Endothelial cell of umbilical vein (primary cell): ENCODE results near the gene PCDHGA1. TPM values are rescaled to one million over a fixed set of nuclear protein-coding genes. Genes with fewer than 3 reads are reported as not detected.
"Not testable (repeated sequence)": the region's sequence is repeated elsewhere in the genome, so short reads cannot be mapped to it uniquely, and the experiment has no call there.

Source experiments
- BruUV-seq: library from RNA; stranded (reverse); fragments of 400-500 nt; replicated peaks from 2 replicates; lab custom pipeline; 2021; lab: Mats Ljungman, UMichigan
- CTCF ChIA-PET: fragments of 300-600, 350-600 bp; sonication (Branson Sonifier 250); formaldehyde crosslinking; loops from one replicate; lab custom pipeline; 2021; ENCODE audit warnings: antibody characterized with exemption, inconsistent platforms; lab: Charles Lee
- POLR2A ChIA-PET: fragments of 300-600, 350-600 bp; sonication (Branson Sonifier 250); formaldehyde crosslinking; loops from one replicate; lab custom pipeline; 2021; ENCODE audit warnings: antibody characterized with exemption, inconsistent platforms; lab: Charles Lee
- DNase-seq: peaks from one replicate; pipeline ENCODE4 v3.0.0-alpha.2; 2011; ENCODE audit warnings: low read depth, low spot score
- FAIRE-seq: peaks from 2 replicates; lab custom pipeline; 2011; peaks lifted over from hg19 to GRCh38; lab: Jason Lieb, UNC
- H2AFZ ChIP-seq: 2 replicates; pipeline ENCODE4 v1.6.0; 2012; ENCODE audit warnings: low read depth, low read length, control low read depth, inconsistent platforms
- H3K27ac ChIP-seq: 2 replicates; pipeline ENCODE4 v1.5.1; 2011; ENCODE audit warnings: low read depth, mild to moderate bottlenecking, control low read depth, low read length, moderate library complexity; ENCODE audit not compliant: insufficient read depth
- H3K27me3 ChIP-seq, 2 experiments: 2 replicates each; pipeline versions ENCODE4 v1.6.0 to v1.6.1; 2011; ENCODE audit warnings: low read length in 2 of 2, mixed read lengths in 1 of 2; ENCODE audit not compliant: control insufficient read depth in 2 of 2, insufficient read depth in 2 of 2
- H3K36me3 ChIP-seq, 2 experiments: 2 replicates in 1 of 2; 3 replicates in 1 of 2; pipeline ENCODE4 v1.5.1; 2011; ENCODE audit warnings: low read length in 2 of 2, mild to moderate bottlenecking in 1 of 2, moderate library complexity in 1 of 2; ENCODE audit not compliant: control insufficient read depth in 2 of 2, insufficient read depth in 2 of 2; ENCODE audit errors: extremely low read depth in 1 of 2
- H3K4me1 ChIP-seq: 3 replicates; pipeline ENCODE4 v1.5.1; 2011; ENCODE audit warnings: mild to moderate bottlenecking, low read length; ENCODE audit not compliant: control insufficient read depth, insufficient read depth; ENCODE audit errors: extremely low read depth
- H3K4me2 ChIP-seq: 2 replicates; pipeline ENCODE4 v1.6.1; 2011; ENCODE audit warnings: low read length, control low read depth, mixed read lengths; ENCODE audit not compliant: insufficient read depth
- H3K4me3 ChIP-seq, 3 experiments: fragments of 200-600 bp in 1 of 3; sonication (generic), shearing (Covaris generic) in 1 of 3; replicated peaks in 1 of 3; 2 replicates each; pipeline ENCODE4 v1.5.1; 2011 to 2016; ENCODE audit warnings: control low read depth in 3 of 3, low read length in 3 of 3, mild to moderate bottlenecking in 2 of 3, inconsistent platforms in 1 of 3, low read depth in 1 of 3, moderate library complexity in 1 of 3; ENCODE audit not compliant: insufficient read depth in 1 of 3
- H3K79me2 ChIP-seq: 2 replicates; pipeline ENCODE4 v1.6.0; 2012; ENCODE audit warnings: low read length, inconsistent platforms; ENCODE audit not compliant: control insufficient read depth, insufficient read depth
- H3K9ac ChIP-seq: replicated peaks from 2 replicates; pipeline ENCODE3; 2011; ENCODE audit warnings: low read length, control low read depth; ENCODE audit not compliant: insufficient read depth; ENCODE audit errors: extremely low read depth
- H3K9me1 ChIP-seq: replicated peaks from 3 replicates; pipeline ENCODE4 v1.6.0; 2011; ENCODE audit warnings: mild to moderate bottlenecking, low read length; ENCODE audit not compliant: control insufficient read depth, insufficient read depth; ENCODE audit errors: extremely low read depth
- H3K9me3 ChIP-seq: replicated peaks from 2 replicates; pipeline ENCODE4 v1.5.1; 2012; ENCODE audit warnings: low read length, inconsistent platforms; ENCODE audit not compliant: control insufficient read depth, insufficient read depth
- H4K20me1 ChIP-seq: replicated peaks from 2 replicates; pipeline ENCODE3; 2011; ENCODE audit warnings: mild to moderate bottlenecking, low read length; ENCODE audit not compliant: control insufficient read depth, insufficient read depth; ENCODE audit errors: extremely low read depth
- EZH2 ChIP-seq: IDR thresholded peaks from 2 replicates; pipeline ENCODE4 v1.6.1; 2012; ENCODE audit warnings: borderline replicate concordance, low read depth, mild to moderate bottlenecking, moderate library complexity, low read length, inconsistent platforms; ENCODE audit not compliant: severe bottlenecking
- FOS ChIP-seq: IDR thresholded peaks from 2 replicates; pipeline ENCODE4 v1.6.1; 2011; ENCODE audit warnings: mild to moderate bottlenecking, low read length, moderate library complexity, borderline replicate concordance; ENCODE audit not compliant: insufficient read depth
- JUN ChIP-seq: IDR thresholded peaks from 2 replicates; pipeline ENCODE4 v1.6.1; 2011; ENCODE audit warnings: borderline replicate concordance, low read depth; ENCODE audit not compliant: insufficient read length, insufficient read depth
- POLR2A ChIP-seq: IDR thresholded peaks from 2 replicates; pipeline ENCODE4 v1.6.1; 2012; ENCODE audit warnings: low read depth, mild to moderate bottlenecking, control low read depth, low read length
- dilution Hi-C: fragments of 300-500 bp; cut with MboI; formaldehyde crosslinking; loops from one replicate; pipeline ENCODE4 v1.15.0; 2019; ENCODE audit warnings: low sequenced_read_pairs; ENCODE audit not compliant: extremely low pct_ligation_motif_present
- intact Hi-C: fragments of 100-400 bp; cut with micrococcal nuclease; formaldehyde crosslinking; loops from one replicate; pipeline ENCODE4 v1.10.0; 2022
- polyA plus RNA-seq, 4 experiments: library from polyadenylated mRNA; depleted of rRNA in 3 of 4; stranded (reverse) in 3 of 4; unstranded in 1 of 4; fragments of >200 nt; gene quantifications; 2 replicates each; pipeline versions ENCODE4 v1.2.1 to v1.2.3, GENCODE V29; 2011 to 2012; ENCODE audit warnings: missing spikeins in 1 of 4
- total RNA-seq: library from RNA; stranded (reverse); gene quantifications from 2 replicates; pipeline ENCODE4 v1.2.3, GENCODE V29; 2021
- TF ChIP-seq, protein P1 (sequence below), 2 donors: IDR thresholded peaks; 1 replicate in 1 of 2; 2 replicates in 1 of 2; pipeline ENCODE4 v1.5.1; 2011; ENCODE audit warnings: low read length in 2 of 2, mild to moderate bottlenecking in 2 of 2, moderate library complexity in 2 of 2, control low read depth in 1 of 2, inconsistent platforms in 1 of 2, low read depth in 1 of 2; ENCODE audit not compliant: insufficient read depth in 1 of 2; ENCODE audit errors: extremely low read depth in 1 of 2

PCDHGA1 gene
- total and polyA plus RNA-seq, 2 donors (not counting 3 experiments of a cell fraction or from before 2014, with no cell fraction given) = 0.22 to 0.44 TPM

DNA sequence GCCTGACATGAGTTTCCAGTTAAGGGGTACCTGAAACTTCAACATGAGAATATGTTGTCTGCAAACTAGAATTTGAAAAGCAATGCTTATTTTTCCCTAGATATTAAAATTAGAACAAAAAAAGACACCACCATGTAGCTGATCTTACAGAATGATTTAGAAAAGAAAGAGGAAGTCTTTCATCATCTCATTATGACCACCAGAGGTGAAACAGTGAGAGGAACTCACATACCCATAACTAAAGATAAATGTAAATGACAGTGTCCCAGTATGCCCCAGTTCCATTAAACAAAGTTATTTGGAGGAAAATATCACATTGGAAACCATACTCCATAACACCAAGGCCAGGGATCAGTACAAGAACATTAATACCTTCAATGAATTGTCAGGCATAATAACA, 16.6 kb upstream of the PCDHGA1 start:
- no TSS peak for BruUV-seq
- no peak for DNase-seq
- Histone ChIP-seq H3K36me3 (peaks cover 0 to 3% of the 10 kb centered on the region in 2 experiments), H3K27ac (no peak overlapping the region), H3K4me1 (no peaks in the 10 kb centered on the region), H2AFZ (no peak overlapping the region), H4K20me1 (peaks cover 3% of the 10 kb centered on the region), H3K9ac (no peak overlapping the region), H3K4me3 (no peak overlapping the region), H3K9me3 (peaks cover 3% of the 10 kb centered on the region), H3K9me1 (no peaks in the 10 kb centered on the region), H3K79me2 (peaks cover 12% of the 10 kb centered on the region), H3K4me2 (no peak overlapping the region), H3K27me3 (no peaks in the 10 kb centered on the region)
- ChIA-PET POLR2A (no interaction called here), CTCF (interaction anchor here (2.0 kb wide), 1 partner anchor 17 kb away, joined by 4 read pairs; the partner anchor contains the start of gene PCDHGA1)
- TF ChIP-seq FOS (no peak), JUN (no peak), POLR2A (no peak), EZH2 (no peak)
- TF ChIP-seq, protein P1, sequence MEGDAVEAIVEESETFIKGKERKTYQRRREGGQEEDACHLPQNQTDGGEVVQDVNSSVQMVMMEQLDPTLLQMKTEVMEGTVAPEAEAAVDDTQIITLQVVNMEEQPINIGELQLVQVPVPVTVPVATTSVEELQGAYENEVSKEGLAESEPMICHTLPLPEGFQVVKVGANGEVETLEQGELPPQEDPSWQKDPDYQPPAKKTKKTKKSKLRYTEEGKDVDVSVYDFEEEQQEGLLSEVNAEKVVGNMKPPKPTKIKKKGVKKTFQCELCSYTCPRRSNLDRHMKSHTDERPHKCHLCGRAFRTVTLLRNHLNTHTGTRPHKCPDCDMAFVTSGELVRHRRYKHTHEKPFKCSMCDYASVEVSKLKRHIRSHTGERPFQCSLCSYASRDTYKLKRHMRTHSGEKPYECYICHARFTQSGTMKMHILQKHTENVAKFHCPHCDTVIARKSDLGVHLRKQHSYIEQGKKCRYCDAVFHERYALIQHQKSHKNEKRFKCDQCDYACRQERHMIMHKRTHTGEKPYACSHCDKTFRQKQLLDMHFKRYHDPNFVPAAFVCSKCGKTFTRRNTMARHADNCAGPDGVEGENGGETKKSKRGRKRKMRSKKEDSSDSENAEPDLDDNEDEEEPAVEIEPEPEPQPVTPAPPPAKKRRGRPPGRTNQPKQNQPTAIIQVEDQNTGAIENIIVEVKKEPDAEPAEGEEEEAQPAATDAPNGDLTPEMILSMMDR (IDR thresholded peaks at IDR 0.05; ENCODE audit: extremely low read depth in 1 of 2, insufficient read depth in 1 of 2, low read depth in 1 of 2, low read length in 2 of 2) = no peak
- FAIRE-seq = no peak
- dilution Hi-C loops = no loop called here
- intact Hi-C loops = no loop called here

DNA sequence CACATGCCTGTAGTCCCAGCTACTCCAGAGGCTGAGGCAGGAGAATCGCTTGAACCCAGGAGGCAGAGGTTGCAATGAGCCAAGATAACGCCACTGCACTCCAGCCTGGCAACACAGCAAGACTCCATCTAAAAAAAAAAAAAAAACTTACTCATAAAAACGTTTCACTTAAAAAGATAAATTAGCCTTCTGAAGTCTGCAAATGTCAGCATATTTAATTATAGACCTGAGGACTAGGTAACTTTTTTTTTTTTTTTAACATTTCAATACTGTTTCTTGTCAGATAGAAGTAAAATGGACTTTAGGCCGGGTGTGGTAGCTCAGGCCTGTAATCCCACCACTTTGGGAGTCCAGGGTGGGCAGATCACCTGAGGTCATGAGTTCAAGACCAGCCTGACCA, 13.4 kb upstream of the PCDHGA1 start:
- dilution Hi-C loops, H3K27ac ChIP-seq, BruUV-seq, H3K9me1 ChIP-seq, H3K4me2 ChIP-seq, FAIRE-seq, DNase-seq, H3K27me3 ChIP-seq, POLR2A ChIA-PET, H3K9ac ChIP-seq, H4K20me1 ChIP-seq, H3K4me1 ChIP-seq, intact Hi-C loops, H2AFZ ChIP-seq, H3K4me3 ChIP-seq: not testable (repeated sequence)
- peaks cover 15% of the 10 kb centered on the region for H3K9me3 ChIP-seq
- peaks cover 24% of the 10 kb centered on the region for H3K79me2 ChIP-seq
- CTCF ChIA-PET = interaction anchor here (1.5 kb wide), 1 partner anchor 13 kb away, joined by 4 read pairs; the partner anchor contains the start of gene PCDHGA1
- H3K36me3 ChIP-seq = peaks cover 0 to 11% of the 10 kb centered on the region in 2 experiments
